HG03520 (cell line): ENCODE measurements around the gene NANOGP8.

Source experiments
- ATAC-seq: cut with Tn5 transposase; IDR thresholded peaks from one replicate; pipeline ENCODE4 v1.9.1; 2021; ENCODE audit warnings: mild to moderate bottlenecking, moderate library complexity; ENCODE audit not compliant: unreplicated experiment

Gene NANOGP8

GRCh38 chr15:35061825-35062737 is 23.0 kb downstream of the NANOGP8 start:
- peak; percentile 50 for ATAC-seq

- ATAC-seq: no peak
Observed at GRCh38 chr15:35061161-35061824, 23.8 kb downstream of the NANOGP8 start.

- ATAC-seq: no peak
Observed at GRCh38 chr15:35060591-35060990, 24.5 kb downstream of the NANOGP8 start.

- no peak for ATAC-seq
Observed at GRCh38 chr15:35058534-35059054, 26.5 kb downstream of the NANOGP8 start.

GRCh38 chr15:35055416-35056105 is 29.5 kb downstream of the NANOGP8 start:
- no peak for ATAC-seq

GRCh38 chr15:35054380-35054779 is 30.7 kb downstream of the NANOGP8 start:
- ATAC-seq: no peak

- ATAC-seq: no peak
Observed at GRCh38 chr15:35047996-35048395, 37.1 kb downstream of the NANOGP8 start.

- no peak for ATAC-seq
Observed at GRCh38 chr15:35047528-35047927, 37.6 kb downstream of the NANOGP8 start.

GRCh38 chr15:35043373-35044095 is 41.6 kb downstream of the NANOGP8 start:
- no peak for ATAC-seq

- no peak for ATAC-seq
Observed at GRCh38 chr15:35040339-35041255, 44.5 kb downstream of the NANOGP8 start.

GRCh38 chr15:35038626-35039451 is 46.3 kb downstream of the NANOGP8 start:
- no peak for ATAC-seq
